HCT116 (cell line): Measurements from ENCODE around the gene PARP9. TPM values are rescaled to one million over a fixed set of nuclear protein-coding genes. Genes with fewer than 3 reads are reported as not detected.
"Not testable (repeated sequence)": the region's sequence is repeated elsewhere in the genome, so short reads cannot be mapped to it uniquely, and the experiment has no call there.

Experiments
- ATAC-seq: fragments of 200-7000 bp; cut with Tn5 transposase; 2 replicates; pipeline ENCODE4 v1.9.1; 2020; ENCODE audit warnings: mild to moderate bottlenecking, moderate library complexity
- BruUV-seq: library from RNA; stranded (reverse); fragments of 400-500 nt; replicated peaks from 2 replicates; lab custom pipeline; 2021; lab: Mats Ljungman, UMichigan
- CTCF ChIA-PET: fragments of 300-600 bp; sonication (Branson Sonifier 250); formaldehyde crosslinking; loops from one replicate; lab custom pipeline; 2021; ENCODE audit warnings: antibody characterized with exemption; lab: Charles Lee
- POLR2A ChIA-PET: fragments of 300-600, 350-600 bp; sonication (Branson Sonifier 250); formaldehyde crosslinking; loops from one replicate; lab custom pipeline; 2021; ENCODE audit warnings: antibody characterized with exemption; lab: Charles Lee
- RAD21 ChIA-PET, 2 experiments: fragments of 300-600 bp; sonication (Branson Sonifier 250); formaldehyde crosslinking; loops; one replicate each; lab custom pipeline; 2023; ENCODE audit warnings: low total read pairs in 2 of 2; ENCODE audit not compliant: uncharacterized antibody in 2 of 2, unreplicated experiment in 2 of 2, low non-redundant PET in 1 of 2; lab: Charles Lee
- DNase-seq: peaks from one replicate; pipeline ENCODE4 v3.0.0-alpha.2; 2010; ENCODE audit warnings: low read depth, low spot score
- H2AFZ ChIP-seq: fragments of 200-600 bp; shearing (Covaris generic), sonication (generic); 2 replicates; pipeline ENCODE4 v1.6.1; 2017; ENCODE audit warnings: low read depth, mixed run types, mixed read lengths, antibody characterized with exemption, low read length; ENCODE audit not compliant: poor library complexity, severe bottlenecking
- H3K27ac ChIP-seq: 2 replicates; pipeline ENCODE4 v1.5.1; 2012; ENCODE audit warnings: low read depth, low read length
- H3K27me3 ChIP-seq: fragments of 200-600 bp; sonication (generic); 2 replicates; pipeline ENCODE4 v1.6.1; 2016; ENCODE audit warnings: mixed run types, low read length, mixed read lengths; ENCODE audit not compliant: insufficient read depth
- H3K36me3 ChIP-seq, 2 experiments: fragments of 200-500 bp in 1 of 2; fragments of 200-600 bp in 1 of 2; sonication (Bioruptor generic) in 1 of 2; sonication (generic) in 1 of 2; 2 replicates each; pipeline versions ENCODE4 v1.5.1 to v1.6.1; 2014 to 2016; ENCODE audit warnings: low read length in 2 of 2, inconsistent platforms in 1 of 2, mixed read lengths in 1 of 2, mixed run types in 1 of 2; ENCODE audit not compliant: insufficient read depth in 2 of 2, control insufficient read depth in 1 of 2
- H3K4me1 ChIP-seq, 2 experiments: fragments of 200-600 bp in 1 of 2; sonication (generic) in 1 of 2; 2 replicates each; pipeline versions ENCODE4 v1.5.1 to v1.6.1; 2012 to 2017; ENCODE audit warnings: low read length in 2 of 2, inconsistent platforms in 1 of 2, mild to moderate bottlenecking in 1 of 2, mixed read lengths in 1 of 2, mixed run types in 1 of 2, moderate library complexity in 1 of 2; ENCODE audit not compliant: insufficient read depth in 2 of 2, control insufficient read depth in 1 of 2
- H3K4me2 ChIP-seq: fragments of 200-600 bp; sonication (generic); 2 replicates; pipeline ENCODE4 v1.6.1; 2017; ENCODE audit warnings: mixed run types, low read length, mixed read lengths
- H3K4me3 ChIP-seq, 2 experiments: fragments of 200-600 bp in 1 of 2; sonication (generic) in 1 of 2; replicated peaks in 1 of 2; 2 replicates each; pipeline ENCODE4 v1.5.1; 2011 to 2016; ENCODE audit warnings: low read length in 2 of 2, control low read depth in 1 of 2, low read depth in 1 of 2, mild to moderate bottlenecking in 1 of 2, mixed read lengths in 1 of 2, mixed run types in 1 of 2
- H3K79me2 ChIP-seq: fragments of 200-600 bp; sonication (generic); 2 replicates; pipeline ENCODE4 v1.6.1; 2017; ENCODE audit warnings: mild to moderate bottlenecking, mixed run types, low read length, moderate library complexity, mixed read lengths; ENCODE audit not compliant: insufficient read depth
- H3K9ac ChIP-seq: fragments of 200-600 bp; sonication (generic); 2 replicates; pipeline ENCODE4 v1.6.1; 2016; ENCODE audit warnings: low read length, mixed read lengths
- H3K9me2 ChIP-seq: fragments of 200-600 bp; sonication (generic), shearing (Covaris generic); 2 replicates; pipeline ENCODE4 v1.6.1; 2017; ENCODE audit warnings: mixed run types, mild to moderate bottlenecking, moderate library complexity; ENCODE audit not compliant: insufficient read depth
- H3K9me3 ChIP-seq, 2 experiments: fragments of 200-500 bp in 1 of 2; fragments of 200-600 bp in 1 of 2; sonication (Bioruptor generic) in 1 of 2; sonication (generic) in 1 of 2; 2 replicates each; pipeline ENCODE4 v1.6.1; 2014 to 2017; ENCODE audit warnings: low read length in 2 of 2, mixed read lengths in 2 of 2, inconsistent platforms in 1 of 2, low read depth in 1 of 2, mild to moderate bottlenecking in 1 of 2, mixed run types in 1 of 2, moderate library complexity in 1 of 2; ENCODE audit not compliant: control insufficient read depth in 1 of 2, insufficient read depth in 1 of 2
- H4K20me1 ChIP-seq: fragments of 200-600 bp; sonication (generic), shearing (Covaris generic); 2 replicates; pipeline ENCODE4 v1.6.1; 2017; ENCODE audit warnings: mixed run types, mild to moderate bottlenecking, moderate library complexity; ENCODE audit not compliant: insufficient read depth
- EGR1 ChIP-seq: IDR thresholded peaks from 2 replicates; pipeline ENCODE4 v1.6.1; 2012; ENCODE audit warnings: low read depth
- EZH2 ChIP-seq: fragments of 200-600 bp; sonication (generic); IDR thresholded peaks from 2 replicates; pipeline ENCODE4 v1.6.1; 2017; ENCODE audit warnings: antibody characterized with exemption, mixed run types
- POLR2AphosphoS5 ChIP-seq: IDR thresholded peaks from 2 replicates; pipeline ENCODE4 v1.6.1; 2011; ENCODE audit warnings: mild to moderate bottlenecking, low read depth, low read length, moderate library complexity
- intact Hi-C: fragments of 100-400 bp; cut with micrococcal nuclease; formaldehyde crosslinking; loops from 2 replicates; pipeline ENCODE4 v1.10.0; 2022
- total RNA-seq: library from RNA; stranded (reverse); gene quantifications from one replicate; pipeline ENCODE4 v1.2.1, GENCODE V29; 2021; ENCODE audit not compliant: unreplicated experiment

The PARP9 gene
- total RNA-seq, 1 experiment from 2014 or later, result 9.5 TPM

DNA sequence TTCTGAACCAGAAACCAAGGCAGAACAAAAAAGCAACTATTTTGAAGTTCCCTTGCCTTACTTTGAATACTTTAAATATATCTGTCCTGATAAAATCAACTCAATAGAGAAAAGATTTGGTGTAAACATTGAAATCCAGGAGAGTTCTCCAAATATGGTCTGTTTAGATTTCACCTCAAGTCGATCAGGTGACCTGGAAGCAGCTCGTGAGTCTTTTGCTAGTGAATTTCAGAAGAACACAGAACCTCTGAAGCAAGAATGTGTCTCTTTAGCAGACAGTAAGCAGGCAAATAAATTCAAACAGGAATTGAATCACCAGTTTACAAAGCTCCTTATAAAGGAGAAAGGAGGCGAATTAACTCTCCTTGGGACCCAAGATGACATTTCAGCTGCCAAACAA lies 4.7 kb upstream of the PARP9 start (continued):
- TF ChIP-seq POLR2AphosphoS5 (no peak), EZH2 (no peak)

DNA sequence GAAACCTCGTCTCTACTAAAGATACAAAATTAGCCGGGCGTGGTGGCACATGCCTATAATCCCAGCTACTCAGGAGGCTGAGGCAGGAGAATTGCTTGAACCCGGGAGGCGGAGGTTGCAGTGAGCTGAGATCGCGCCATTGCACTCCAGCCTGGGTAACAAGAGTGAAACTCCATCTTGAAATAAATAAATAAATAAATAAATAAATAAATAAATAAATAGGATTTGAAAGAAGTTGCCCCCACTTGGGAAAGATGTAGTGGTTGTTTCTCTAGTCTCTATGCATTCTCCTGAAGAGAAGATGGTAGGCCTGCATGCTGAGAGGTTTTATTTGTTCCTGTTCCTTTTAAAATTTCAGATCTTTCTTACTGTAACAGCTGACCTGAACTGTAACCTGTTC lies 4.0 kb upstream of the PARP9 start:
- peaks cover 18 to 29% of the 10 kb centered on the region in 2 experiments for H3K4me1 ChIP-seq
- ATAC-seq, BruUV-seq, H3K9me2 ChIP-seq, H3K27me3 ChIP-seq, RAD21 ChIA-PET, POLR2A ChIA-PET, H3K79me2 ChIP-seq, H3K36me3 ChIP-seq, intact Hi-C loops, H3K27ac ChIP-seq, H3K4me2 ChIP-seq, DNase-seq, H2AFZ ChIP-seq, H3K9ac ChIP-seq, H3K9me3 ChIP-seq, H4K20me1 ChIP-seq, H3K4me3 ChIP-seq: not testable (repeated sequence)
- CTCF ChIA-PET, result interaction anchor here (1.2 kb wide), 1 partner anchor 111 kb away, joined by 4 read pairs; no protein-coding TSS in a partner anchor

- ChIA-PET POLR2A (interaction anchor here (1.3 kb wide), 1 partner anchor 116 kb away, joined by 9 read pairs; no protein-coding TSS in a partner anchor), CTCF (interaction anchor here (1.1 kb wide), 1 partner anchor 116 kb away, joined by 8 read pairs; no protein-coding TSS in a partner anchor), RAD21 (interaction anchor here in 1 of 2 experiments (1.1 kb wide), 1 partner anchor 116 kb away, joined by 4 read pairs; no protein-coding TSS in a partner anchor)
- Histone ChIP-seq H4K20me1 (no peaks in the 10 kb centered on the region), H3K9ac (peak overlapping the region; percentile 81), H3K27me3 (no peaks in the 10 kb centered on the region), H3K4me2 (peak overlapping the region; percentile 97), H3K27ac (peak overlapping the region; percentile 72; the same call in 1 of the 2 replicates), H3K36me3 (0 out of 4 replicates have a peak, but pooled peaks cover 0 to 3% of the 10 kb centered on the region in 2 experiments), H2AFZ (peak overlapping the region; percentile 94), H3K4me1 (peaks cover 8 to 17% of the 10 kb centered on the region in 2 experiments), H3K9me2 (no peaks in the 10 kb centered on the region), H3K79me2 (0 out of 2 replicates have a peak, but pooled peaks cover 4% of the 10 kb centered on the region), H3K4me3 (peak overlapping the region; percentile 60 to 81), H3K9me3 (no peaks in the 10 kb centered on the region)
- DNase-seq (no peak), ATAC-seq (no peak)
- no peak for TF ChIP-seq EGR1
- no peak for TF ChIP-seq EZH2
- intact Hi-C loops, result loop anchor here (5.0 kb wide), 1 partner anchor 106 kb away; no protein-coding TSS in a partner anchor
- BruUV-seq, result TSS peak; percentile 76
Observed at GRCh38 chr3:122563717-122564025, 429 bp downstream of the PARP9 start.
